G401.6 (cell line): ENCODE results near the gene CFAP20DC.

Experiments used
- FAIRE-seq: peaks from 2 replicates; lab custom pipeline; 2012; peaks lifted over from hg19 to GRCh38; lab: Jason Lieb, UNC

CFAP20DC gene

DNA sequence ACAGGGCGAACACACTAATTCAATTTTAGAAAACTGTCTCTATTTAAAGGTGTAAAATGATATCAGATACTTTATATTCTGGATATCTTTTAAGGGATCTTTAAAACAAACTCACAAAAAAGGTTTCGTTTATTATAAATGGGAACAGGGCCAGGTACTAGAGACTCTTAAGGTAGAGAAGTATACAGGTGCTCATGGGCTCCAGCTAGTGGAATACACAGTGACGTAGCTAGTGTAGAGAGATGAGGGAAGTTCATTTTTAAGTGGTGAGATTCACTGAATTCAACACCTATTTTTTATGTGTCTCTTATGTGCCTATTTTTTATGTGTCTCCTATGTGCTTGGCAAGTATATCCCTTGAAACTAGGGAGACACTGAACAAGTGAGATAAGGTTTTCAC is 250.6 kb downstream of the CFAP20DC start:
- no peak for FAIRE-seq

DNA sequence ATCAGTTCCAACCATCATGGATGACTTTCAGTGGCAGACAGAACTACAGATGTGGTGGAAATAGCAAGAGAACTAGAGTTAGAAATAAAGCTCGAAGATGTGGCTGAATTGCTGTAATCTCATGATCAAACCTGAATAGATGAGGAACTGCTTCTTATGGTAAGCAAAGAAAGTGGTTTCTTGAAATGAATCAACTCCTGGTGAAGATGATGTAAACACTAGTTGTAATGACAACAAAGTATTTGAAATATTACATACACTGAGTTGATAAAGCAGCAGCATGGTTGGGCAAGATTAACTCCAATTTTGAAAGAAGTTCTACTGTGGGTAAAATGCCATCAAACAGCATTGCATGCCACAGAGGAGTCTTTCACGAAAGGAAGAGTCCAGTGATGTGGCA is 251.5 kb downstream of the CFAP20DC start:
- FAIRE-seq: no peak

DNA sequence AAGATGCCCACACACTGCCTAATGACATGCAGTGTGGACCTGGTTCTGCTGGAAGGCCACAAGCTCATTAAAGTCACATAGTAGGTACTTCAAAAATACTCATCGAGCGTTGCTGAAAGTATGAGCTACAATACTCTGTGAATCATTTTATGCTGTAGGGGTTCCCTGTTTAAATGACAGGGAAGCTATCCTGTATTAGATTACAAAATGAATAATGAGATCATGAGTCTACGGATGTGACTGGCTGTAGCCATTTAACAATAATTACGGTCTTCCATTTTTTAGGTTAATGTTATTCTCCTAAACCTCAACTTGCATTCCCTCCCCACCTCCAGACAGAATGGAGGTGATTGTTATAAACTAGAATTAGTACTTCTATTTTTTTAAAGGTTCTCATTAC is 255.1 kb downstream of the CFAP20DC start:
- no peak for FAIRE-seq

DNA sequence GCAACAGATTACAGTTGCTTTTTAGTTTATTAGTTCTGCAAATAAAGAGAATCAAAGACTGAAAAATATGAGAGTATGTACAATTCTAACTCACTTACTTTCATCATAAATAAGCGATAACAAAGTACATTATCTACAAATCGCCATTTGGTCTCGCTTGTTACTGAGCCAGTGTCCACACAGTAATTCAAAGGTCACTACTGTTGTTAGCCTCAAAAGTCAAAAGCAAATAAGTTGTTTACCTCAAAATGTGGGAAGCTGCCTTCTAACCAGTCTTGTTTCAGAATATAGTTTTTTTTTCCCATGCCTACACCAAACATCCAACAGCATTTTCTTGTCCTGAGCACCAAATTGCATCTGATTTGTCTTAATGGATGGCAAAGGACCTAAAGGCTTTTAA is 255.9 kb downstream of the CFAP20DC start:
- no peak for FAIRE-seq

DNA sequence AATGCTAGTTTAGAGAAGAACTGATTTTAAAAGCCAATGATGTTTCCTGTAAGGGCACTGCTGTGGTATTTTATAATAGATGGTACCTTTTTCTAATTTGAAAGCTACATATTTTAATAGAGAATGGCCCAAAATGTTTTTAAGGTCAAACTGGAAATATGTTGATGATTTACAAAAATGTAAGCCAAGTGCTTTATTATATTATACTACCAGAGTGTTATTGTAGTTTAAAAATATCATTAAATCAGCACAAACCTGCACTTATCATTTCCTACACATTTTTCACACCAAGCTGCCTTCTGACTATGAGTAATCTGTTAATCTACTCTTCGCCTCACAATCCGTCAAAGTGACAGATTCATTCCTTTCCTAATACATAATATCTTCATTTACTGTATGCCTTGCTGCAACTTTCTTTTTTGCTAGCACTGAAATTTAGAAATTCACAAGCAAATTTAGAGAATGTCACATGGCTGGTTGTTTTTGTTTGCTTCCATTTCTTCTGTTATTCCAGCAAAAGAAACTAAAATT is 256.8 kb downstream of the CFAP20DC start:
- FAIRE-seq: no peak

DNA sequence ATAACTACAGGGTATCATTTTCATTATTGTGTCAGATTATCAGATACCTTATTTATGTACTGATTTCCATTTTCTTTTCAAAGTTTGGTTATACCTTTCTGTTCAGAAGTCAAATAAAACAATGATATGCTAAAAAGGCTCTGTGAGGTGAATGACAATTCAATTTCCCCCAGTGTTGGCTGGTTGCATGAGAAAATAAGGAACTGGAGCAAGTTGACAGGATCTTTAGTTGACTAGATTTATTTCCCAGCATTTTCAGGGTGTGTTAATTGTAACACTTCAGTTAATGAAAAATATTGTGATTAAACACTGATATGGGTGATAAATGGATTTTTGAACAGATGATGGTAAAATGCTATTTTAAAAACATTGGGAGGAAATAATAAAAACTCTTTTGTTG is 260.4 kb downstream of the CFAP20DC start:
- FAIRE-seq: no peak

DNA sequence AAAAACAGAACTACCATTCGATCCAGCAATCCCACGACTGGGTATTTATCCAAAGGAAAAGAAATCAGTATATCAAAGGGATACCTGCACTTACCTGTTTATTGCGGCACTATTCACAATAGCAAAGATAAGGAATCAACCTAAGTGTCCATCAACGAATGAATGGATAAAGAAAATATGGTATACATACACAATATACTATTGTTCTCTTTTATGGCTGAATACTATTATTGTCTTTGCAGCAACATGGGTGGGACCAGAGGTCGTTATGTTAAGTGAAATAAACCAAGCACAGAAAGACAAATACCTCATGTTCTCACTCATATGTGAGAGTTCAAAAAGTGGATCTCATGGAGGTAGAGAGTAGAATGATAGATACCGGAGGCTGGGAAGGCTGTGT is 264.9 kb downstream of the CFAP20DC start:
- FAIRE-seq: no peak

DNA sequence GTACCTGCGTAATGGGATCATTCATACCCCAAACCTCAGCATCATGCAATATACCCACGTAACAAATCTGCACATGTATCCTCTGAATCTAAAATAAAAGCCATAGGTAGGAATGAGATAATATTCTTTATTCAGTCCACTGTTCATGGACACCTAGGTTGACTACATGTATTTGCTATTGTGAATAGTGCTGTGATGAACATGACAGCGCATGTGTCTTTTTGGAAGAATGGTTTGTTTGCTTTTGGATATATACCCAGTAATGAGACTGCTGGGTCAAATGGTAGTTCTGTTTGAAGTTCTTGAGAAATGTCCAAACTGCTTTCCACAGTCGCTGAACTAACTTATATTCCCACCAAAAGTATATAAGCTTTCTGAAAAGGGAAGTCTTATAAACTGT is 265.4 kb downstream of the CFAP20DC start:
- FAIRE-seq: no peak

DNA sequence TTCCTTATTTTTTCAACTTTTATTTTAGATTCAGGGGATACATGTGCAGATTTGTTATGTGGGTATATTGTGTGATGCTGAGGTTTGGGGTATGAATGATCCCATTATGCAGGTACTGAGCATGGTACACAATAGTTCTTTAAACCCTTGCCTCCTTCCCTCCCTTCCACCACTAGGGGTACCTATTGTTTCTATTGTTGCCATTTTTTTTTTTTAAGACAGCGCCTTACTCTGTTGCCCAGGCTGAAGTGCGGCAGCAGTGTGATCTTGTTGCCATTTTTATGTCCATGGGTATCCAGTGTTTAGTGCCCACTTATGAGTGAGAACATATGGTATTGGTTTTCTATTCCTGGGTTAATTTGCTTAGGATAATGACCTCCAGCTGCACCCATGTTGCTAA is 266.0 kb downstream of the CFAP20DC start:
- no peak for FAIRE-seq

DNA sequence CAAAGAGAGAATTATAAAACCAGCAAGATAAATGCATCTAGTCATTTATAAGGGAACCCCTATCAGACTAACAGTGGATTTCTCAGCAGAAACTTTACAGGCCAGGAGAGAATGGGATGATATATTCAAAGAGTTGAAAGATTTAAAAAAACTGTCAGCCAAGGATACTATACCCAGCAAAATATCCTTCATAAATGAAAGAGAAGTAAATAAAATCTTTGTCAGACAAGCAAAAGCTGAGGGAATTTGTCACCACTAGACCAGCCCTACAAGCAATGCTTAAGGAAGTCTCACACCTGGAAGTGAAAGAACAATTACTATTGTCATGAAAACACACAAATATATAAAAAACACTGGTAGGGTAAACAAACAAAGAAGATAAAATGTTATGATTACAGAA is 269.9 kb downstream of the CFAP20DC start:
- FAIRE-seq: no peak

DNA sequence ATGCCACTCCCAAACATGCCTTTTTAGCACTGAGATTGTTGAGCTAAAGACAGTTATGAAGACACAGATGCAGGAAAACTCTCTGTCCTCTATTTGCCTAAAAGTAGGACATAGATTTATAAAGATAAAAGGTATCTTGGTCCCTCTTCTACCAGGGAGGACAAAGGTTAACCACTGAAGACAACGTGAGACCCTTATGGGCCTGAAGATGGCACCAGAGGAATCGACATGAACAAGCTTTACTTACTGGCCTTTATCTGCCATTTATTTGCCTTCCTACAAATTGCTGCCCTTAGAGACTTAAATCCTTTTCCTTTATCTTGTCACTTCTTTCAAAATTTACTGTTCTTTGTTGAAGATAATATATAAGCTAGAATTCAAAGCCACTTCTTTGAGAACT is 273.6 kb downstream of the CFAP20DC start:
- FAIRE-seq: no peak

DNA sequence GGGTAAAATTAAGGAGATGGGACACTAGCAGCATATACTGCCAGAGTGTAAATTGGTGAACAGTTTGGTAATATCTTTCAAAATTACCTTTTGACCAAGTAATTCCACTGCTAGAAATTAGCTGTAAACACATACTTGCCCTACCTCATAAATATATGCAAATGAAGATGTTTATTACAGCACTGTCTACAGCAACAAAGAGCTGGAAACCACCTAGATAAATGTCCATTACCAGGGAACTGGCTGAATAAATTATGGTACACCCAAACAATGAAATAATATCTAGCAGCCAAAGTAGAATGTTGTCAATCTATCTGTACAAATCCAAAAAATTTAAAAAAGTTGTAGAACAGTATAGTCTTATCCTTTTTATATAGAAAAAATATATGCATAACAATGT is 277.4 kb downstream of the CFAP20DC start:
- no peak for FAIRE-seq

DNA sequence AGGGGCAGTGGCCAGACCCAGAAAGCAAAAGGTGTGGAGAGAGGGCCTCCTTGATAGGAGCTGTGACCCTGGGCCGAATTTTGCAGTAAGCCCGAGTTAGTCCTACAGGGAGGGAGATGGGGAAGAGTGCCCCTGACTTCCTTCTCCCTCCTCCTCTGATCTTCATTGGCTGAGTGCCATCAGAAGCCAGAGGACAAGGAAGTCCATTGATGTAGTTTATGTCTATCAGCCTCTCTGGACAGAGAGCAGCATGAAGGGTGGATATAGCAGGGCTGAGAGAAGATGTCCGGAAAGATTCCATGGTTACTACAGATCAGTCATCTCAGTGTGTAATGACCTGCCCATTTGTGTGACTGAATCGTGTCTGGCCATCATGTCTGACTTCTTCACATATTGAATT is 280.8 kb downstream of the CFAP20DC start:
- FAIRE-seq: no peak

DNA sequence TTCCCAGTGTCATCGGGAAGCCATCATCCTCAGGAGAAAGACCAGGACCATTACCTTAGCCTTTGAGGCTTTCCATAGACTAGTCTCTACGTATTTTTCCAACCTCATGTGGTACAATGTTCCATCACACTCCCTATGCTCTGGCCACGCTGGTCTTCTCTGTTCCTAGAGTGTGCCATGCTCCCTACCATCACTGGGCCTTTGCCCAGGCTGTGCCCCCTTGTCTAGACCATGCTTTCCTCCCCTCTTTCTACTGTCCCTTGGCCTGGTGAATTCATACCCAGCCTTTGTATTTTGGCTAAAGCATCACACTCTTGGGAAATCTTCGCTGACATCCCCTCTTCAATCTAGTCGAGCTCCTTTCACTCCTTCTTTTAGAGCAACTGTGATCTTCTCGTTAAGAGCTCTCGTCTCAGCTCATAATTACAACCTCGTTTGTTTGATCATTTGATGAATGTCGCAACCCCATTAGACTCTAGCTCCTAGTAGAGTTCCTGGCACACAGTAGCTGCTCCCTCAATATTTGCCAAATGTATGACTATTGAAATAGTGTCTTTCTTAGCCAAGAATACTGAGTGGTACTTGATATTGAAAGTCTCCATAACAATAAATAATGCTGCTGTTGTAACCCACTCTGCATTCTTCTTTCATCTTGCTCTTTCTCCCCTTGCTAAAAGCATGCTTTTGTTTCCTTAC is 283.1 kb downstream of the CFAP20DC start:
- FAIRE-seq: no peak

DNA sequence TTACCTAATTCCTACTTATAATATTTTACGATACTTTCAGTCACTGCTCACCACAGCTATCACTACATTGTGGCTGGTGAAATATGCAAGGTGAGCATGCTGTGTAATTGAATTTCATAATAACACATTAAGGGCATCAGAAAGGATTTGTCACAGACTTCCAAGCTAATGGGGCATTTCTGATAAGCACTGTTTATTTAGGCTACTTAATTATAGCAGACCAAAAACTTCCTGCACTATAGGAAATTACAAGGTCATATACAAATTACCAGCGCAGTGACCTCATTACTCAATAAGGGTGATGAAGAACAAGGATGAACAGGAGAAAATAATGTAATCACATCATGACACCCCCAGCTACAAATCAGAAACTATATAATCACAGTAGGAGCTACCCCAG is 294.7 kb downstream of the CFAP20DC start:
- no peak for FAIRE-seq

DNA sequence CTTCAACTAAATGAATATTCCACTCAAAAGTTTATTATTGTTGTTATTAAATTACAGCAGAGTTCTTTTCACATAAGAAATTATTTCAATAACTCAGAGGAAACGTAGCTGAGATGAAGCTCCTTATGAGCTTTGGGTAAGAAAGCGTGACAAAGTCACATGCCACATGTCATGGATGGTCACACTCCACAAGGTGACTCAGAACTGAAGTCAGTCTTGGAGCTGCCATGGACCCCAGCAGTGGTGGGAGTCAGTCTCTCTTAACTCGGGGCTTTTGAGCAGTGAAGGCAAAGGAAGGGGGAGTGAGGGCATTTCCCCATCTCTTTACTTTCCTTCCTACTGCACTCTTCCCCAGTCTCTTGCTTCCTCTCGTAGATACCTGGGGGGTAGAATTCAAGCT is 295.8 kb downstream of the CFAP20DC start:
- no peak for FAIRE-seq

DNA sequence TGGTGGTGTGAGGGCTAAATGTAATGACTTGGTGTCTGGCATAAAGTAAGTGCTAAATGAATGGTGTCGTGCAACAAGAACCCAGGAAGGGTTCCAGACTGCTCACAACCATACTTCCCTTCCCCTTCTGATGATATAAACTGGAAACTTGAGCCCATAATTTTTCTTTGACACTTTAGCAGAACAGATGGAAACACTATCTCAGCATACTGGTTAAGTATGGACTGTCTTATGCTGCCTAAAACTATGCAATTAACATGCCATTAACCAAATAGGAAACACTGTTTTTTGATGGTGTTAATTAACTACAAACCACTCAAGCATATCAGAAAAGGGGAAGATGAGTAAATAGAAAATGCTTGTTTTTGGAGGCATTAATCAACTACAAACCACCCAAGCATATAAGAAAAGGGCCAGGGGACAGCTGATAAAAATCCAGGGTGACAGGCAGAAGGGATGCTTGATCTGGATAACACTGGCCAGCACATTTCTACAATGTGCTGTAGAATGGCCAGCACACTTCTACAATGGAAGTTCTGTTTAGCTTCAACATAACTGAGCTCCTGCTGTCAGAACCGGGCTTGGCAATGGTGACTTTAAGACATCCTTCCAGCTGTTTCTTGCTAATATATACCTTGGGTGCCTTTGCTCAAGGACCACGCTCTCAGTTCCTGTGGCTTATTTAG is 297.8 kb downstream of the CFAP20DC start:
- FAIRE-seq: no peak

DNA sequence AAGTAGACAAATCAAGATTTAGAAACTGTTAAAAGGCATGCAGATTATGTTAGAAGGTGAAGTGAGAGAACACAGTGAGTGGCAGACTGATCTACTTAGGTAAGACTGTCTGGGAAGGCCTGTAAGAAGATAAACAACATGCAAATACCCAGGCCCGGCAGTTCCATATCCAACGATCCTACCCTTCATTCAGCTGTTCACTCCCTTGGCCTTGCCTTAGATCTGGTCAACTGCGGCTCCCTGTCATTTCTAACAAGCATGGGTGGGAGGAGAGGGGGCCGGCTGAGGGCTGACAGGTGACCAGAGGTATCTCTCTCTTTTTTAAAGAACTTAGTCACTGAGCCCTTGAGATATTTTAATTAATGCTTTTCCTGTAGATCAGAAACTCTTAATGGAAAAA is 298.6 kb downstream of the CFAP20DC start:
- FAIRE-seq: no peak

DNA sequence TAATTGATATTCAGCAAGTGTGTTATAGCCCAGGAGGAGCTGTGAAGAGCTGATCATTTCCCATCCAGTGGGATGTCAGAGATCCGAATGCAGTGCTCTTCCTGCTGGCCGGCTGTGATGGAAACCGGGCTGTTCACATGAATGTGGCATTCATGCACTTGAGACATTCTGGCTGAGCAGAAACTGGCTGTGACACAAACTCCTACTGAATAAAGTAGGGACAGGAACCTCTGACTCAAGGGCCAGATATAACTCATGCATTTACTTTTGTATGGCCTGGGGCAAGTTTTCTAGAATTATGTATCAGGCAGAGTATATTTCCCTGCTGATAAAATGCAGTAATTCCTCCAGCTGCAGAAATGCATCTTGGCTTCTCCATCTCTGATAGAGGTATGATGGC is 299.9 kb downstream of the CFAP20DC start:
- FAIRE-seq: no peak

DNA sequence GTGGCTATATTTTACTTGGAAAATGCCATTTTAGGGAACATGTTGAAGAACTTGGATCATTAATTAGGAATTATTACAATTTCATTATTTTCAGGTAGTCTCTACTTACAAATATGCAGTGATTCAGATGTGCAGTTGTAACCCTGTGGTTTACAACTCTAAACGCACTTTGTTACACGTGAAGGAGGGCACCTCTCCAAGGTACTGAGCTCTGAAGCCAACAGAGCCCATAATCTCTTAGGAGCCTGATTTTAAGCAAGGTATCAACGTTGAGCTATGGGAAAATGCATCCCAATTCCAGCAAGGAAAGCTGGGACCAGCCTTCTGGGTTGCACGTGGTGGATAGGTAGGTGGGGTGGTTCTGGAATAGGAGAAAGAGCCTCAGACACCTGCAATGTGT is 301.8 kb downstream of the CFAP20DC start:
- no peak for FAIRE-seq

DNA sequence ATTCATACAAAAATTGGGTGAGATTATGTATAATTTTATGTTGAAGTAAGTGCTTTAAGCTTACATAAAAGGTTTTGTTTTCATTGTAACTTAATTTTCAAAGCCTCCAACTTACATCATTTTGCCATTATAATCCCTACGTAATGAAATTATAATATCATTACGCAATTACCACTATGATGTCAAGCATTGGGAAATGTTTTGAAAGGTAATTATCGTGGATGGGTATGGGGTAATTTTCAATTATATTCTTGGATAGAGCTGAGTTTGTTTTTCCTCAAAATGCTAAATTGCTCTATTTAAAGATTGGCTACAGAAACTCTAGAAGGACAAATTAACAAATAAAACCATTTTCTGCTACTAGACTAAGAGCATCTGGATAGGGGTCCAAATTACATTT is 303.1 kb downstream of the CFAP20DC start:
- FAIRE-seq: no peak

DNA sequence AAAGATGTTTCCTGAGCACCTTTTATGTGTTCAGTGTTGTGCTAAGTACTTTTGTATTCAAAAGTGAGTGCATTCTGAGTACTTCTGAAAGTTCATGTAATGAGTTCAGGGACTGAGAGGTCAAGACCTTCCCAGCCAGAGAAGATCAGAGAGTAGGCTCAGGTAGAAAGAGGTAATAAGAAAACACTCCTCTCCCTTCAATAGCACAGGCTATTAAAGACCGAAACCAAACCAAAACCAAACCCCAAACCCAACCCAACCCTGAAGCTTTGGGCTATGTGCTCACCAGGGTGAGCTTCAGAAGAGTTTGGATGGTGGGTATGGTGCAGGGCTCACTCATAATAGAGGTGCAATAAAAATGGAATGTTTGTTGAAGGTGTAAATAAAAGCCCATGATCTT is 306.5 kb downstream of the CFAP20DC start:
- FAIRE-seq: no peak

DNA sequence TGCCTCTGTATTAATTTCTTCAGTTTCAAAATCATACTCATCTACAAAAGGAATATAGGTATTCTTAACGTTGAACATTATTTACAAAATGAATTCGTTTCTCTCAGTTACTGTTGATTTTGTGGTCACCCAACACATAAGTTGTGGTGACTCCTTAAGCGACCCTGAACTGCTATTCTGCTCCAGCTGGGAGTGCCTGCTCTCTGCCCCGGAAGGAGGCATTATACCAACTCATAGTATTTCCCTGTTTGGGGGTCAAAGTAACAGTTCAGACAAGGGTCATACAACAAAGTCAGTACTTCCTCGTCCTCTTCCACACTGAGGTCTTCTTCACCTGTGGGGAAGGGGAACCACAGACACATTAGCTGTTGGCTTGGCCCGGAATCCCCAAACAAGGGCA is 307.6 kb downstream of the CFAP20DC start:
- no peak for FAIRE-seq

DNA sequence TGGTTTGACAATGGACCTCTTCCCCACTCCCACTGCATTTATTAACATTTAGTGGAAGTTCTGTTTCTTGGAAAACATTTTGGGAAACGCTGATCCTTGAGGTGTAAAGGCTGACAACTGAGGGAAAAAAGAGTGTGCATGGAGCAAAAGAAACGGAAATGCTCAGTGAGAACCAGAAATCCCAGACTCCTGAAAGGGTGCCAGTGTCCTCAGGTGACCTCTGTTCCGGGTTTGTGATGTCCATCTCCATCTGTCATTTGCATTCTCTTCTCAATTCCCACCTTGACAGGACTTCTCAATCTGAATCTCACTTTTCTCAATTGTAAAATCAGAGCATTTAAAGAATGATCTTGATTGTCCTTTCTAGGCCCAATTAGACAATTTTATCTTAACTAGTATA is 312.2 kb downstream of the CFAP20DC start:
- FAIRE-seq: no peak
